HTERT RPE-1 (cell line): Measurements from ENCODE around the gene TRIP11.
"Not testable (repeated sequence)": the region's sequence is repeated elsewhere in the genome, so short reads cannot be mapped to it uniquely, and the experiment has no call there.

Experiments
- in situ Hi-C: fragments of 300-500 bp; cut with MboI; formaldehyde crosslinking; loops from 4 replicates; pipeline ENCODE4 v1.14.3; 2020; ENCODE audit warnings: low sequenced_read_pairs

The TRIP11 gene

DNA sequence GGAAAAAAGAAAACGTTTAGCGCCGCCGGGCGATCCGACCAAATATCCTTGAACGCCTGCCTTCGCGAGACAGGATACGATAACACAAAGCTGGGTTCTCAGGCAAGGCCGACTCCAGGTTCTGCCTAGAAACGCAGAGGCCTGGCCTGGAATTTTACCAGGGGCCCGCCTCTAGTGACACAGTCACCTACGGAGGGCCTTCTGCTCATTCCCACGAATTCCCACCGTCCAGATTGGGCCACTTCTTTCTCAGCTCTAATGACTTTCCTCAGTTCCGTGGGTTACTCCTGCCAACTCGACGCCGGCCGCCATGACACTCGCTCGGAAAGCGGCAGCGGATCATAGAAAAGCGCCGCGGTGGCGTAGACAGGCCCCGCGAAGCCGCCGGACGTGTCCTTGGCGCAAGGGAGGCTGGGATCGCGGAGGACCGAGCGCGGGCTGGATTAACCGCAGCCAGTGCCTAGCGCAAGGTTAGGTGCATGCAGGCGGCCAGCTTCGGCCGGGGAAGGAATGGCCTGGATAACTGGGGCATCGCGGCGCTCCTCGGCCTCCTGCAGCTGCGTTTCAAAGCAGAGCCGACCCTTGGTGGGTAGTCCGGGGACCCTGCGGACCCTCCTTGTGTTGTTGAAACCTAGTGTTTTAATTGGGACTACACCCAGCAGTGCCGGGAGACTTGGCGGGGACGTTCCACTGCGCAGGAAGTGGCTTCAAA is at the start of gene TRIP11:
TSS of gene TRIP11 (minus strand) at position 341 of the 712 bp plus-strand sequence. CDS start 374 bp downstream, outside the sequence.
- in situ Hi-C loops: no loop called here

DNA sequence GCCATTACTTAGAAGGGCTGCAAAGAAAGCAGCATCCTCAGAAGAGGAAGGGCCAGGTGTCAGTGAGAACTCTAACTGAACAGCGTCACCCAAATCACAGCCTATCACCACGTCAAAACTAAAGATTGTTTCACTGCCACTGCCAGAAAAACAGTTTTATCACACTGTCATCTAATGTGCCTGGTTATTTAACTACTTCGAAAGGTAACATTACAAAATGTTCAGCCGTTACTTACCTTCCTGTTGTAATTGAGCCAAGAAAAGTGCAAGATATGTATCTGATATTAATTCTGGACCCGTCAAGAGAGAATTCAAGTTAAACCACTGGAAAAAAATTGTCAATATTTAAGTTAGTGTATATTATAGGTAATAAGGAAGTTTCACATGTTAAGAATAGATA is 48.6 kb upstream of the TRIP11 start:
- in situ Hi-C loops: no loop called here

DNA sequence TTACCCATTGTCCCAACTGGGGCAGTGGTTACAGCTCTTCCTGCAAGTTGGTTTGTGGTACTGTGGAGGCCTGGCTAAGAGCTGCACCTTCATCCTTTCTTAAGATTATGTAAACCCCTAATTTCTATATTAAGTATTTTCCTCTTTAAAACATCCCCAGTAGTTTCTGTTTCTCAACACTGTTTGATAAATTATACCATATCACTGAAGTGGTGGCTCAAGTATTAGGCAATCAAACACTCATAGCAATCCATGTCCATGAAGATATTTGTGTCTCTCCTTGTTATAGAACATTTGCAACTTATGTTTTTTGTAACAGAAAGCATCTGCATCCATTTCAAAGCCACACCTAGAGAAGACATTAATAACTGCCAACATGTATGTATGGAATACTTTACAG is 34.7 kb upstream of the TRIP11 start:
- in situ Hi-C loops: no loop called here

DNA sequence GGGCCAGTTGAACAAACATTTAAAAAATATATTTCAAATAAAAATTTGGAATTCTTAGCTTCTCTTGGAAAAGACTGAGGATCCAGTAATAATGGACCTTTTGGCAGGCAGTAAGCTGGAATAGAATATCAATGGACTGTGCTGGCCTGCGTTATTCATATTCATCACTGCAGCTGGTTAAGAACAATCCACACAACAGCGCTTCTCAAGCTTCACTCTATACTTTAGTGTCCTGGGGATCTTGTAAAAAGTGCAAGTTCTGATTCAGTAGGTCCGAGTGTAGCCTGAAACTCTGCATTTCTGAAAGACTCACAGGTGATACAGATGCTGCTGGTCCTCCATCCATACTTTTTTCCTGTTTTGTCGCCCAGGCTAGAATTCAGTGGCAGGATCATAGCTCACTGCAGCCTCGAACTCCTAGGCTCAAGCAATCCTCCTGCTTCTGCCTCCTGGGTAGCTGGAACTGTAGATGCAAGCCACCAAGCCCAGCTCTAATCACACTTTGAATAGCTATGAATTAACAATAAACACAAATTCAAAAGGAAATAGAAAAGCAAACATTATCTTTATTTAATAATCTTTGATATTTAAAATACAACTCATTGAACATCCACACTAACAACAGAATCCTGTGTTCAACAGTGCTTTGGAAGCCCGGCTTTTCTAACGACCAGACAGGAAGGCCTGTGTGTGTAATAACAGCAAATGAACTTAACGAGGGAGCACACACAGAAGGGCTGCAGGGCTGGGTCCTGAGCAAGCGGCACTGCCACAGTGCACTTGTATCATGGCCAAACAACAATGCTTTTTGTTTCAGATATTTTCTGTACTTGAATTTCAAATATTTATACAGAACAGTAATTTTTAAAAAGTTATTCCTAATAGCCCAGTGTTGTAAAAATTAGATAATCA is 18.4 kb upstream of the TRIP11 start:
- in situ Hi-C loops: no loop called here

DNA sequence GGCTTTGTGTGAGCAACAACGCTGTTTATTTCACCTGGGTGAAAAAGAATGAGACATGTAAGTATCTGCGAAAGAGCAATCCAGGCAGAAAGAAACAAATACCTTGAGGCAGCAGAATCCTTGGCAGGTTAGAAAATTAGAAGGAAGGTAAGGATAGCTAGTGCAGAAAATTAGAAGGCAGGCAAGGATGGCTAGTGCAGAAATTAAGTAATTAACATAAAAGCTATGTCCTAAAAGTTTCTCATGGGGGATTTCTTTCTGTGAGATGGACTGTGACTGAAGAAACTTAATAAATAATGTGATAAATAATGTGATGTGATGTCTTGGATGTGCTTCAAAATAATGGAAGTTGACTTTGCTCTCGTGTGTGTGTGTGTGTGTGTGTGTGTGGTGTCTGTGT is 9.9 kb upstream of the TRIP11 start:
- in situ Hi-C loops: no loop called here

DNA sequence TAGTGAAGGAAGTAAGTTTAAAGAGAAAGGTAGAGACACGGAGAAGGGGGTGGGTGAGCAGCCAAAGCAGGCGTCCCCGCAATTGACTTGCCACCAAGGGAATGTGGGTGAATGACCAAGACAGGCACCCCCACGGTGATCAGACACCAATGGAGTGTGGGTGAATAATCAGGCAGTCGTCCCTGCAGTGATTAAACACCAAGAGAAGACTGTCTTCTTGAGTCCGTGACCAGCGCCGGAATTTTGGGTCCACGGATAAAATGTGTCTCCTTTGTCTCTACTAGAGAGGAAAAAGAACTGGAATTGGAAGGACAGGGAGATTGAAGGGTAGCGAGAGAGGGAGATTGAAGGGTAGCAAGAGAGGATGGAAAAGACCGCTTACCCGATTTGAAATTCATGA is 9.4 kb upstream of the TRIP11 start:
- in situ Hi-C loops: not testable (repeated sequence)

DNA sequence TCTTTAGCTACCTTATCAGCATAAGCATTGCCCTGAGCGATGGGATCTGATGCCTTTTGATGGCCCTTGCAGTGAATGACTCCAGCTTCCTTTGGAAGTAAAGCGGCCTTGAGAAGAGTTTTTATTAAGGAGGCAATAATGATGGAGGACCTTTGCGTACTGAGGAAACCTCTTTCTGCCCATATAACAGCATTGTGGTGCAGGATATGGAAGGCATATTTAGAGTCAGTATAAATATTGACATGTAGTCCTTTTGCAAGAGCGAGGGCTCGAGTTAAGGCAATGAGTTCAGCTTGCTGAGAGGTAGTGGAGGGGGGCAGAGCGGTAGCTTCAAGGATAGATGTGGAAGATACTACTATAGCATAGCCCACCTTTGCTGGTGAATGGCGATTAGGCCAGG is 6.0 kb upstream of the TRIP11 start:
- in situ Hi-C loops: not testable (repeated sequence)

DNA sequence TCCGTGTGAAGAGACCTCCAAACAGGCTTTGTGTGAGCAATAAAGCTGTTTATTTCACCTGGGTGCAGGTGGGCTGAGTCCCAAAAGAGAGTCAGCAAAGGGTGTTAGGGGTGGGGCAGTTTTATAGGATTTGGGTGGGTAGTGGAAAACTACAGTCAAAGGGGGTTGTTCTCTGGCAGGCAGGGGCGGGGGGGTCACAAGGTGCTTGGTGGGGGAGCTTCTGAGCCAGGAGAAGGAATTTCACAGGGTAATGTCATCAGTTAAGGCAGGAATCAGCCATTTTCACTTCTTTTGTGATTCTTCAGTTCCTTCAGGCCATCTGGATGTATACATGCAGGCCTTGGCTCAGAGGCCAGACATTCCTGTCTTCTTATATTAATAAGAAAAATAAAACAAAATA is 1.9 kb upstream of the TRIP11 start:
- in situ Hi-C loops: not testable (repeated sequence)

DNA sequence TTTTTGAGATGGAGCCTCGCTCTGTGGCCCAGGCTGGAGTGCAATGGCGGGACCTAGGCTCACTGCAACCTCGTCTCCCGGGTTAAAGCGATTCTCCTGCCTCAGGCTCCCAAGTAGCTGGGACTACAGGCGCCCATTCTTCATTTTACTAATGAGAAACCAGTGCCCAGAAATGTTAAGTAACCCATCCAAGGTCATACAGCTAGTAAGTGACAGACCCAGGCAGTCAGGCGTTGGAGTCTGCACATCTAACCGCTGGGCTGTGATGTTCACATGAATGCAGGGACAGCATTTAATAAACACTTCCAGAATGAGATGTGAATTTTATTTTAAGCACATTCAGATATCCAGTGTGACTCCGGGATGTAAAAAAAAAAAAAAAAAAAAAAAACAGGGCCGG is 1.3 kb upstream of the TRIP11 start:
- in situ Hi-C loops: no loop called here

DNA sequence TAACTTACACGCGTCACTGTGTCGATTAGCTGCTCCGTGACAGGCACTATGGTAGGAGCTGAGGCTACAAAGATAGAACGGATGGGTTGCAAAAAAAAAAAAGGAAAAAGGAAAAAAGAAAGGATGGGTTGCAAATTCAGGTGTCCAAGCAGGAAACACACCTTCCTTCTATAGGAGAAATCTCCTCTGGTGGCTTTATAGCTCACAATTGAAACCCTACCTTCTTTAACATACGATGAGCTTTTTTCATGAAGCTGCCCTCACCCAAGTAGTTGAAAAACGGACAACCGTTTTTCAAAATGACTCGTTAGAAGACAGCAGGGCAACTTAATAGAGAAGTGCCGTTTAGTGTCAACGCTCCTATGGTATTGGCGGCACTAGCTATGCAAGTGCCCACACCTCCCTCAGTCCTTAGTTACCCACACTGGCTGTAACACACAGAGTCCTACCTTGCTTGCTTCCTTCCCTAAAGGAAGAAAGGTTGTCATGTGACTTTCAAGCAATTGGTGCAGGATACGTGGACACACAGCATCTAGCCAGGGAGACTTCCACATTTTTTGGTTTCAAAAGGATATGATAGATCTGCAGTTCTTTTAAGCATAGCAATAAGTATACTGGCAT is 682 bp upstream of the TRIP11 start:
- in situ Hi-C loops: no loop called here

DNA sequence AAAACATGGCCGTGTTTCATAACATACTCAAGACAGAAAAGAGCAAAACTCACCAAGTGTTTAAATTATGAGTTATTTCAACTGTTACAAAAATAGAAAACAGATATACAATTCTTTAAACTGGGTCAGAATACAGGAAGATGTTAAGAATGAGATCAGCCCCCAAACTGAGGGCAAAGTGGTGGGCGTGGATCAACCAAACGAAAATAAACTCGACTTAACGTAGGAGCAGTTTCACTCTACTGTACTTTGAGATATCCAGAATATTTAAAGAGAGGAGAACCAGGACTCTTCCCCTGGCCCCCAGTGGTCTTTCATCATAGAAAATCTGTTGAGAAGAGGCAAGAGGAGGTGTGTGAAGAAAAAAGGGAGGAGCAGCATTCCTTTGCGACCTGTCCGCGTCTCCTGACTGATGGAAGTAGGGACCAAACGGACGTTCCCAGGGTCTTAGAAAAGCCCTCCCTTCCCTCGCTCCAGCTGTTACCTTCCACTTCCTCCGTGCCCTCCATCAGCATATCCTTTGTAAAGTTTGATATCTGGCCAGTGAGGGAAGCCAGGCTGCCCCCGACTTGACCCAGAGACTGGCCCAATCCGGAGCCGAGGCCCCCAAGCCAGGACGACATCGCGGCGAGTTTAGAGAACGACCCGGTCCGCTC is 668 bp downstream of the TRIP11 start:
- in situ Hi-C loops: no loop called here

DNA sequence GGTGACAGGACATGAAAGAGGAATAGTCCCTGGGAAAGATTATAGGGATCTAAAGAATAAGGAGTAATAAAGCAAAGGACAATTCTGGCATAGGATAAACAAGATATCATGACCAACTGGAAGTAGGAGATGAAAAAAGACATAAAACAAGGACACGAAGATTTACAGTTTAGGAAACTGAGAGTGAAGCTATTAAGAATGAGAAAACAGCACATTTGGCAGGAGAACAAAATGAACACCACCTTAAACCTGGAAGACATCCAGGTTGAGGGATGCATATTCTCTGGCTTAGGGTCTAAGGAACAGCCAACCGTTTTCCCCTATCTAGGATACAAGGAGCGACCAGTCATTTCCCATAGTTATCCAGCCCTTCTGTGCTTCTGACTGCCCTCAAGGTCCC is 1.9 kb downstream of the TRIP11 start:
- in situ Hi-C loops: no loop called here

DNA sequence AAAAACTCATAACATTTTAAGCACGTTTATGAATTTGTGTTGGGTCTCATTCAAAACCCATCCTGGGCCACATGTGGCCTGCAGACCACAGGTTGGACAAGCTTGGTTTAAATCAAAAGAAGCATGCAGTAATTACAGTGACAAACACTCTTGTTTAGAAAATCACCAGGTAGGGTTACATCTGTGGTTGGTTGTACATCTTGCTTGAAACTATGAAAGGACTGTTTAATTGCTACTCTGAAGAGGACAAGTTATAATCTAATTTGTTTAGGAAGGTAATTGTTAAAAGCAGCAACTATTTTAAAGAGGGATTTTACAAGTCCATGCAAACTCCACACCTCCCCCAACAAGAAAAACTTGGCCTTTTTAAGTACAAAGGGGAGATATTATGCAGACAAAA is 4.0 kb downstream of the TRIP11 start:
- in situ Hi-C loops: no loop called here

DNA sequence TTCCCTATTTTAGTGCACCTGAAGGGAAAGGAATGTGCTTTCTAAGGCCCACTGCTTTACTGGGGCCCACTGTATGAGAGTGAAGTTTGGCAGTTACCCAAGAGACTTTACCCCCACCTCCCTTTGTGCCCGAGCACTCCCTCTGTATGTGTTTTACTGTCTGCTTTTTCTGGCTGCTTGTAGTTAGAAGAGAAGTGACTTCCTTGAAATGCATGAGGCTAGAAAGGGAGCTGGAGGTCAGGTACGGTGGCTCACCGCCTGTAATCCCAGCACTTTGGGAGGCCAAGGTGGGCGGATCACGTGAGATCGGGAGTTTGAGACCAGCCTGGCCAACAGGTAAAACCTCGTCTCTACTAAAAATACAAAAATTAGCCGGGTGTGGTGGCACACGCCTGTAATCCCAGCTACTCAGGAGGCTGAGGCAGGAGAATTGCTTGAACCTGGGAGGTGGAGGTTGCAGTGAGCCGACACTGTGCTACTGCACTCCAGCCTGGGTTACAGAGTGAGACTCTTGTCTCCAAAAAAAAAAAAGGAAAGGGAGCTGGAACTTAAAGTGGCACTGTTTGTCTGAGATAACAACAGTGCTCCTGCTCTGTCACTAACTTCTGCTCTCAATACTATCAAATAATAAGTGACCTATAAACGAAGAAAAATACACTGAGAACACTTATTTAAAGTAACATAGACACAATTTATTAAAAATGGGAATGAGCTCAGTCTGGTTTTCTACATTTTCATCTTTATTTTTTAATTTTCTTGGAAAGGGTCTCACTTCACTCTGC is 5.8 kb downstream of the TRIP11 start:
- in situ Hi-C loops: no loop called here

DNA sequence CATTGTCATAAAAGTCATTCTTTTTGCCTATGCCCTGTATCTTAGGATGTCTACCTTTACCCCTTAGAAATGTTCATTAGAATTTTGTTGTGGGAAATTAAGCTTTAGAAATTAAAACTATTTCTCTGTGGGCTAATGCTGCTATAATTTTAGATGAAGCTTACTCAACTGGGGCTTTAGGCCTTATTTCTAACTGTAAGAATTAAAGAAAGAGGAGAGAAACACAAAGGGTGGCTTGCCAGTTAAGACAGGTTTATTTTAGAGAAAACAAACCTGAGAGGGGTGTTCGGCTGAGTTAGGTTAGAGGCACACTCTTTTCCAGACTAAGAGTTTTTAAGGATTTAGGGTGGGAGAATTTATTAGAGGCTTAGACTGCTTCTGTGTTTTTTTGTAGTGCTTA is 6.4 kb downstream of the TRIP11 start:
- in situ Hi-C loops: no loop called here

DNA sequence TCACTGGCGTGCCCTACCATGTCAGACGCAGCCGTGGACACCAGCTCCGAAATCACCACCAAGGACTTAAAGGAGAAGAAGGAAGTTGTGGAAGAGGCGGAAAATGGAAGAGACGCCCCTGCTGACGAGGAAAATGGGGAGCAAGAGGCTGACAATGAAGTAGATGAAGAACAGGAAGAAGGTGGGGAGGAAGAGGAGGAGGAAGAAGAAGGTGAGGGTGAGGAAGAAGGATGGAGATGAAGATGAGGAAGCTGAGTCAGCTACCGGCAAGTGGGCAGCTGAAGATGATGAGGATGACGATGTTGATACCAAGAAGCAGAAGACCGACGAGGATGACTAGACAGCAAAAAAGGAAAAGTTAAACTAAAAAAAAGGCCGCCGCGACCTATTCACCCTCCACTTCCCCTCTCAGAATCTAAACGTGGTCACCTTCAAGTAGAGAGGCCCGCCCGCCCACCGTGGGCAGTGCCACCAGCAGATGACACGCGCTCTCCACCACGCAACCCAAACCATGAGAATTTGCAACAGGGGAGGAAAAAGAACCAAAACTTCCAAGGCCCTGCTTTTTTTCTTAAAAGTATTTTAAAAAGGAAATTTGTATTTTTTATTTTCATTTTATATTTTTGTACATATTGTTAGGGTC is 13.2 kb downstream of the TRIP11 start:
- in situ Hi-C loops: no loop called here

DNA sequence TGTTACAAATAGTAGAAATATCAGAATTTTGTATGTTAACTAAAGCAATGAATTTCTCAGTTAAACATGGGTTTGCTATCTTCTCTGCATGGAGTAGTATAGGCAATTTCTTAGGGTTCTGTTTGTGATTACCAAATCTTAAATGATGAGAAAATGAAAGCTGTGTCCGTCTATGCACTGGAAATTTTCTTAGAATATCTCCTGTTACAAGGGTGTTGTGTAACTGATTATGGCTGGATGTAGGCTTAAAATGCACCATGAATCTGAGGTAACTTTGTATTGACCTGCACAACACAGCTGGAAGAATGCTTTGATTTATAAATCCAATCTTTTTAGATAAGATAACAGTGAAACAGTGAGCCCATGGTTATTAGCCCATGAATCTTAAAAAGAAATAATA is 17.8 kb downstream of the TRIP11 start:
- in situ Hi-C loops: no loop called here

DNA sequence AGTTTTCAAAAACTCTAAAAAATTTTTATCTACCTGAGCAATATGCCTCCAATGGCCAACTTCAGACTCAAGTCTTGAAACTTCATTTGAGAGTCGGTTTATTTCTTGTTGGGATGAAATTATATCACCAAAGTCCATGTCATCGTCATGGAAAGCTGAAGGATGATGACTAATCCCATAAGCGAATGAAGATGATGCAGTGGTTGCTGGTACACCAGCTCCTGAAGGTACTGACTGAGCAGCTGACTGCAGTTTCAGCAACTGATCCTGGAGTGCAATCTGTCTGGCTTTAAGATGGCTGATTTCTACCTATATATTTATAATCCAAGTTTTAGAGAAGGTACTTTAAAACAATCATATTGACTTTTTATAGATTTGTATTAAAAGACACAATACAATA is 18.3 kb downstream of the TRIP11 start:
- in situ Hi-C loops: no loop called here

DNA sequence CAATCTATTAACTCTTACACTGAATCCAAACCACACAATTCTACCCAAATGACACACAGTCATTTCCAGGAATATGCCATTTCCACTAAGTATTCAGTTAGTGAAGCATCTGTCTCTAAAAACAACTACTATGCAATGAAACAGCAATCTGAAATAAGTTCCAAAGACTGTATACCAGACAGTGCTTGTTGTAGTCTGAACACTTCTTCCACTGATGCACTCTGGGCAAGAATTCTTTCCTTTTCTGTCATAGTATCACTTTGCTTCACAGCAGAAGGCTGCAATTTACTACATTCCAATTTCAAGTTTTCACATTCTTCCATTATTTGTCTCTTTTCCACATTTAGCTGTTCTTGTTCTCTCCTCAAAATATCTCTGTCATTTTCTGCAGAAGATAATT is 25.8 kb downstream of the TRIP11 start:
- in situ Hi-C loops: no loop called here

DNA sequence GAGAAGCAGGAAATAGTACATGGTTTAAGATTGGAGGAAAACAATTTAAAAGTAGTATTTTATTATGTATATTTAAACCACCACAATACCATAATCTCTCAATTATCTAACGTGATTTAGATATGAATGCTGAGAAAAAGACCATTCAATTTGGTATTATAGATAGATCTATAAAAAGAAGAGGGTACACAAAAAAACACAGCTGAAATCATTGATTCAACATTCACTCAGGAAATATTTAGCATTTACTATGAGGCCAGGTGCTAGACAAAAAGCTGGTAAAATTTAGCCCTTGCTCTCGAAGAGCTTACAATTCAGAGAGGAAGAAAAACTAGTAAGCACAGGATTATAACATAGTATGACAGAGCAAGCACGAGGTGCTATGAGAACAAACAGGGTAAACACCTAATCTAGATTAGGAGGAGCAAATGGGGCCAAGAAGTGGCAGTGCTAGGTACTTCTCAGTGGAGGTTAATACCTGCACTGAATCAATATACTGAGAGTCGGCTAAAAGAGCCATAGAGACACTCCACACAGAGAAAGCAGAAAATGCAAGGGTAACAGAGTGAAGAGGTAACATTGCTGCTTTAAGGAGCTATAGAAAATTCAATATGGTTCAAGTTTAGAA is 27.6 kb downstream of the TRIP11 start:
- in situ Hi-C loops: no loop called here
